ENCODE measurements around the gene ZNF319. TPM values are rescaled to one million over a fixed set of nuclear protein-coding genes. Genes with fewer than 3 reads are reported as not detected.

Gene ZNF319
- total RNA-seq, 4 donors from 2014 or later: 4.4 to 16.0 (median 8.0) TPM

DNA sequence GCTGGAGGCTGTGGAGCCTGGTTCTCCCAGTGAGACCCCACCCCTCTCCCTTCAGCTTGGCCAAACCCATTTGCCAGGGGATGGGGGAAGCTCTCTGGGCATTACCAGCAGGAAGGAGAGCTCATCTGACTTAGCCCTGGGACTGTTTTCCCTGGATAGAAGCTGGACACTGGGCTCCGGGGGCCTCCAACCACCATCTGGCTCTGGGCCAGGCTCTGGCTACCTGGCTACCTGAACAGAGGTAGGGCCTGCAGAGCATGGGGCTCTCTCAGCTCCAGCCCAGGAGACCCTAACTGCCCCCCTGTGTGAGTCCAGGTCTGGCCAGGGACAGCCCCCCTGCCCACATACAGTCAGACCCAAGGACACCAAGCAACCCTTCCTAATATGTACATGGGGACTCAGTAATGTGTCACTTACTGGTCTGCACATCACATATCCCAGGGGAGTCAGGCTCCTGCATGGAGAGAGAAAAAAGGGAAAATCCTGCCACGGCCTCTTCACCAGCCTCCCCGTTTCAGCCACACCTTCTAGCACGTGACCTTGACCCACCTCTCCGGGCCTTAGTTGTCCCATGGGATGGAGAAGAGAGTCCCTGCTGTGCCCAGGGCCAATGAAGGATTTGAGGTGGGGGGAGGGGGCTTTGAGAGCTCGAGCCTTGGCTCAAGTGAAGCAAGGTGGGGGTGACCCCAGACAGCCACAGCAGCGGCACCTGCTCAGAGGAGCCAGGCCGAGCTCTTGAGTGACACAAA is 43.4 kb downstream of the ZNF319 start:
- Histone ChIP-seq H3K9me3 (no peaks in the 10 kb centered on the region), H3K27ac (no peak overlapping the region), H3K36me3 (no peaks in the 10 kb centered on the region), H3K4me3 (no peak overlapping the region), H3K27me3 (no peaks in the 10 kb centered on the region), H3K4me1 (no peaks in the 10 kb centered on the region)
- no CpG with 5 or more reads among the region's 8 CpGs for WGBS, 2 donors (ENCODE audit: low coverage in 1 of 2)
- TF ChIP-seq EP300 (IDR thresholded peaks at IDR 0.05) (no peak), POLR2A (IDR thresholded peaks at IDR 0.05) (no peak), POLR2AphosphoS5 (IDR thresholded peaks at IDR 0.05) (no peak)
- TF ChIP-seq, protein P1, sequence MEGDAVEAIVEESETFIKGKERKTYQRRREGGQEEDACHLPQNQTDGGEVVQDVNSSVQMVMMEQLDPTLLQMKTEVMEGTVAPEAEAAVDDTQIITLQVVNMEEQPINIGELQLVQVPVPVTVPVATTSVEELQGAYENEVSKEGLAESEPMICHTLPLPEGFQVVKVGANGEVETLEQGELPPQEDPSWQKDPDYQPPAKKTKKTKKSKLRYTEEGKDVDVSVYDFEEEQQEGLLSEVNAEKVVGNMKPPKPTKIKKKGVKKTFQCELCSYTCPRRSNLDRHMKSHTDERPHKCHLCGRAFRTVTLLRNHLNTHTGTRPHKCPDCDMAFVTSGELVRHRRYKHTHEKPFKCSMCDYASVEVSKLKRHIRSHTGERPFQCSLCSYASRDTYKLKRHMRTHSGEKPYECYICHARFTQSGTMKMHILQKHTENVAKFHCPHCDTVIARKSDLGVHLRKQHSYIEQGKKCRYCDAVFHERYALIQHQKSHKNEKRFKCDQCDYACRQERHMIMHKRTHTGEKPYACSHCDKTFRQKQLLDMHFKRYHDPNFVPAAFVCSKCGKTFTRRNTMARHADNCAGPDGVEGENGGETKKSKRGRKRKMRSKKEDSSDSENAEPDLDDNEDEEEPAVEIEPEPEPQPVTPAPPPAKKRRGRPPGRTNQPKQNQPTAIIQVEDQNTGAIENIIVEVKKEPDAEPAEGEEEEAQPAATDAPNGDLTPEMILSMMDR (IDR thresholded peaks at IDR 0.05): no peak
- ATAC-seq: no peak

DNA sequence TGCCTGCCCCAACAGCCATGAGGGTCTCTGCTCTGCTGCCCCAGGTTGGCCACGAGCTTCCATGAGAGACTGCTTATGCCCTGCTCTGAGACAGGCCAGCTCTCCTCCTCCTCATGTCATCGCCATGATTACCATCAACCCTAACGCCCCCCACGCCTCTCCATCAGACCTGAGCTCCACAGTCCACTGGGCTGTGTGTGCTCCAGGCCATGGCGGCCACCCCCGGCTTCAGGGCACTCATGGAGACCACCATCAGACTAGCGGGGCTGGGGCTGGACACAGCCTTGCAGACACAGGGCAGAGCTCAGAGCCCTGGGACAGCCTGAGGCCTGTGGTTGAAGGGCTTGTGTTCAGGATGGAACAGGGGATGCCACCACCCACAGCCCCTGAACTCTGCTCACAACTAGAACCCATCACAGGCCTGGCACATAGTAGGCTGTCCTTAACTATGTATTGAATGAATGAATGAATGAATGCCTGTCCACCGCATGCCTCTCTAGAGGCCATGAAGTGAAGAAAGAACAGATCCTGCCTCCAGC is 44.1 kb downstream of the ZNF319 start:
- Histone ChIP-seq H3K27ac (no peak overlapping the region), H3K9me3 (no peaks in the 10 kb centered on the region), H3K4me1 (no peaks in the 10 kb centered on the region), H3K36me3 (no peaks in the 10 kb centered on the region), H3K4me3 (no peak overlapping the region), H3K27me3 (peaks cover under 1% of the 10 kb centered on the region)
- TF ChIP-seq EP300 (IDR thresholded peaks at IDR 0.05) (no peak), POLR2A (IDR thresholded peaks at IDR 0.05) (no peak), POLR2AphosphoS5 (IDR thresholded peaks at IDR 0.05) (no peak)
- TF ChIP-seq, protein P1 (IDR thresholded peaks at IDR 0.05): no peak
- no peak for ATAC-seq
- WGBS, 2 donors (ENCODE audit: low coverage in 1 of 2): no CpG with 5 or more reads among the region's 8 CpGs

DNA sequence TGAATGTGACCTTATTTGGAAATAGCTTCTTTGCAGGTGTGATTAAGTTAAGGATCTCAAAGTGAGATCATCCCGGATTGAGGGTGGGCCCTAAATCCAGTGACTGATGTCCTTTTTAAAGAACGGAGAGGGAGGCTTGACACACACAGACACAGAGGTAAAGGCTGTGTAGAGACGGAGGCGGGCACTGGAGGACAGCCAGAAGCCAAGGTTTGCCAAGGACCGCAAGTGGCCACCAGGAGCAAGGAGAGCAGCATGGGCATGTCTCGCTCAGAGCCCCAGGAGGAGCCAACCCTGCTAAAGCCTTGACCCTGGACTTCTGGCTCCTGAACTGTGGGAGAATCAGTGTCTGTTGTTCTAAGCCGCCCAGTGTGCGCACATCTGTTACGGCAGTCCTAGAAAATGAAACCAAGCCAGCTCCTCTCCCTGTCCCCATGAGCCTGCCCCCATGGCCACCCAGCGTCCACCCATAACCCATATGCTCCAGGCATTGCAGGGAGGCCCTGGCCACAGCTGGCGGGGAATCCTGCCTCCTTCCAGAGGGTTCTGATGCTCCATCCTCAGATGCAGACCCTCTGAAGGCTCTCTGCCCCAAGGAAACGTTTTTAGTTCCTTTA is 44.8 kb downstream of the ZNF319 start:
- H3K27ac ChIP-seq: no peak overlapping the region
- H3K27me3 ChIP-seq: peaks cover 7% of the 10 kb centered on the region
- 57 to 88% methylated on average over 3 to 8 of the region's 12 CpGs for WGBS, 2 donors (ENCODE audit: low coverage in 1 of 2)
- TF ChIP-seq, protein P1 (IDR thresholded peaks at IDR 0.05): no peak
- no peak for TF ChIP-seq POLR2AphosphoS5 (IDR thresholded peaks at IDR 0.05)
- no peak for TF ChIP-seq POLR2A (IDR thresholded peaks at IDR 0.05)
- TF ChIP-seq EP300 (IDR thresholded peaks at IDR 0.05): no peak
- no peaks in the 10 kb centered on the region for H3K9me3 ChIP-seq
- no peak overlapping the region for H3K4me3 ChIP-seq
- H3K4me1 ChIP-seq: no peaks in the 10 kb centered on the region
- H3K36me3 ChIP-seq: no peaks in the 10 kb centered on the region
- ATAC-seq: no peak

DNA sequence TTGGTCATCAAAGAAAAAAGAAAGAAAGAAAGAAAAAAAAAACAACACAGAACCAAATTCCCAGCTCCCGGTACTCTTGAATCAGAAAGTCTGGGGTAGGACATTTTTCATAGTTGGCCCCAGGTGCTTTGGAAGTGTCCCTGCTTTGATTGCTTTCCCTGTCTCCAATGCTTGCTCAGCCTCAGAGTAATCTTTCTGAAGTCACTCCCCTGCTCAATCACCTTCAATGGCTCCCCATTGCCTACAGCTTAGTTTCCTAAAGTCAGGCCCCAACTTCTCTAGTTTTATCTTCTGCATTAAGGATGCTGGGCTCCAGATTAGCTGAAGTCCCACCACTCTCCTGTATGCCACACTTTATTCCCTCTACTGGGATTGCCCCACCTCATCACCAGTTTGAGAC is 46.6 kb downstream of the ZNF319 start:
- Histone ChIP-seq H3K27me3 (peaks cover 23% of the 10 kb centered on the region), H3K9me3 (no peaks in the 10 kb centered on the region), H3K27ac (no peak overlapping the region), H3K4me3 (no peak overlapping the region), H3K36me3 (no peaks in the 10 kb centered on the region), H3K4me1 (no peaks in the 10 kb centered on the region)
- WGBS, 2 donors (ENCODE audit: low coverage in 1 of 2): 90 to 100% methylated on average over 1 of the region's 1 CpG
- no peak for ATAC-seq
- TF ChIP-seq POLR2A (IDR thresholded peaks at IDR 0.05): no peak
- no peak for TF ChIP-seq POLR2AphosphoS5 (IDR thresholded peaks at IDR 0.05)
- no peak for TF ChIP-seq EP300 (IDR thresholded peaks at IDR 0.05)
- TF ChIP-seq, protein P1 (IDR thresholded peaks at IDR 0.05): no peak
